ENCODE results near the gene C1orf105. TPM values are rescaled to one million over a fixed set of nuclear protein-coding genes. Genes with fewer than 3 reads are reported as not detected.

Gene C1orf105
- total RNA-seq, 1 donor from 2014 or later, result not detected

DNA sequence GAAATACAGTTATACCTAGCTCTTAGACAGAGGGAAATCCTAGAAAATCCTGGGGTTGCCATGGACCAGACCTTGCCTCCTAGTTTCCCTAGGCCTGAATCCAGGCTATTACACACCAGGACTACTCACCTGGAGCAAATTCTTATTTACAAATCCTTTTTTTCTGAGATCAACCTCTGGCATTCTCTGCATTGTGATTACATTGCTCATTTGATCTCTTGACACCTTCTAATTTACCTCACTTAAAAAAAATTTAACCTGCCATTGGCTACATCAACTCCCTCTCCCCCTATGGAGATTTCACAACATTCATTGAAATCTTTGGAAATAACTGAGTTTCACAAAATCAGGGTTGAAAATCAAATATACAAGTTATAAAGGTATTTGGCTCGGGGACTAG lies 2.9 kb upstream of the C1orf105 start:
- H4K20me1 ChIP-seq (ENCODE audit: low read depth), result no peaks in the 10 kb centered on the region
- H2AFZ ChIP-seq (replicated peaks), result no peak overlapping the region
- H3K9me3 ChIP-seq (ENCODE audit: low read depth), result no peaks in the 10 kb centered on the region
- no peak overlapping the region for H3K4me2 ChIP-seq
- Mint-ChIP-seq H3K36me3 (no peaks in the 10 kb centered on the region), H3K4me3 (no peak overlapping the region), H3K4me1 (no peaks in the 10 kb centered on the region), H3K27ac (no peak overlapping the region), H3K27me3 (ENCODE audit: insufficient read depth, low read depth) (no peaks in the 10 kb centered on the region), H3K9me3 (no peaks in the 10 kb centered on the region)
- no peak overlapping the region for H3K9ac ChIP-seq
- peaks cover 15% of the 10 kb centered on the region for H3K4me1 ChIP-seq
- H3K27ac ChIP-seq, result no peak overlapping the region
- TF ChIP-seq EZH2 (IDR thresholded peaks at IDR 0.05), result no peak
- TF ChIP-seq, protein P1, sequence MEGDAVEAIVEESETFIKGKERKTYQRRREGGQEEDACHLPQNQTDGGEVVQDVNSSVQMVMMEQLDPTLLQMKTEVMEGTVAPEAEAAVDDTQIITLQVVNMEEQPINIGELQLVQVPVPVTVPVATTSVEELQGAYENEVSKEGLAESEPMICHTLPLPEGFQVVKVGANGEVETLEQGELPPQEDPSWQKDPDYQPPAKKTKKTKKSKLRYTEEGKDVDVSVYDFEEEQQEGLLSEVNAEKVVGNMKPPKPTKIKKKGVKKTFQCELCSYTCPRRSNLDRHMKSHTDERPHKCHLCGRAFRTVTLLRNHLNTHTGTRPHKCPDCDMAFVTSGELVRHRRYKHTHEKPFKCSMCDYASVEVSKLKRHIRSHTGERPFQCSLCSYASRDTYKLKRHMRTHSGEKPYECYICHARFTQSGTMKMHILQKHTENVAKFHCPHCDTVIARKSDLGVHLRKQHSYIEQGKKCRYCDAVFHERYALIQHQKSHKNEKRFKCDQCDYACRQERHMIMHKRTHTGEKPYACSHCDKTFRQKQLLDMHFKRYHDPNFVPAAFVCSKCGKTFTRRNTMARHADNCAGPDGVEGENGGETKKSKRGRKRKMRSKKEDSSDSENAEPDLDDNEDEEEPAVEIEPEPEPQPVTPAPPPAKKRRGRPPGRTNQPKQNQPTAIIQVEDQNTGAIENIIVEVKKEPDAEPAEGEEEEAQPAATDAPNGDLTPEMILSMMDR (IDR thresholded peaks at IDR 0.05), result no peak
- no peak for TF ChIP-seq EZH2phosphoT487 (IDR thresholded peaks at IDR 0.05)
- no peaks in the 10 kb centered on the region for H3F3A ChIP-seq (ENCODE audit: low read depth)
- no peaks in the 10 kb centered on the region for H3K79me2 ChIP-seq (ENCODE audit: low read depth)
- no peak for DNase-seq (ENCODE audit: low spot score)
- H3K27me3 ChIP-seq, result no peaks in the 10 kb centered on the region
- no peaks in the 10 kb centered on the region for H3K36me3 ChIP-seq
- no peak overlapping the region for H3K4me3 ChIP-seq

DNA sequence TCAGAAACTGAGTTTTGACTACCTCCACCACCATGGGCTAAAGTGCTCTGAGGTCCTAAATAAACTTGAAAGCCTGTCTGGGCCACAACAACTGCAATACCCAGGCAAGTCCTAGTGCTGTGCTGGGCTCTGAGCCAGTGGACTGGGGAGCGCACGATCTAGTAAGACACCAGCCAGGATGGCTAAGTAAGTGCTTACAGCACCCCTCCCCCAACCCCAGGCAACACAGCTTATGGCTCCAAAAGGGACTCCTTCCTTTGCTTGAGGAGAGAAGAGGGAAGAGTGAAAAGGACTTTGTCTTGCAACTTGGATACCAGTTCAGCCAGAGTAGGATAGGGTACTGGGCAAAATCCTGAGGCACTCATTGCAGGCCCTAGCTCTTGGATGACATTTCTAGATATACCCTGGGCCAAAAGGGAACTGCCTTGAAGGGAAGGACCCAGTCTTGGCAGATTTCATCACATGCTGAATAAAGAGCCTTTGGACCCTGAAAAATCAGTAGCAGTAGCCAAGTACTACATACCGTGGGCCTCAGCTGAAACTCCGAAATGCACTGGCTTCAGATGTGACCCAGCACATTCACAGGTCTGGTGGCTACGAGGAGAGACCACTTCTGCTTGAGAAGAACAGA lies 1.6 kb downstream of the C1orf105 start:
- peaks cover 21% of the 10 kb centered on the region for H3K4me1 ChIP-seq
- H3K4me2 ChIP-seq, result no peak overlapping the region
- peaks cover 5% of the 10 kb centered on the region for H3K79me2 ChIP-seq (ENCODE audit: low read depth)
- no peak overlapping the region for H3K27ac ChIP-seq
- no peaks in the 10 kb centered on the region for H3K27me3 ChIP-seq
- Mint-ChIP-seq H3K9me3 (no peaks in the 10 kb centered on the region), H3K36me3 (no peaks in the 10 kb centered on the region), H3K4me1 (no peaks in the 10 kb centered on the region), H3K27ac (no peak overlapping the region), H3K27me3 (ENCODE audit: insufficient read depth, low read depth) (no peaks in the 10 kb centered on the region), H3K4me3 (no peak overlapping the region)
- no peak overlapping the region for H2AFZ ChIP-seq (replicated peaks)
- H3F3A ChIP-seq (ENCODE audit: low read depth), result no peaks in the 10 kb centered on the region
- no peaks in the 10 kb centered on the region for H4K20me1 ChIP-seq (ENCODE audit: low read depth)
- no peaks in the 10 kb centered on the region for H3K9me3 ChIP-seq (ENCODE audit: low read depth)
- H3K4me3 ChIP-seq, result no peak overlapping the region
- no peak for DNase-seq (ENCODE audit: low spot score)
- no peak overlapping the region for H3K9ac ChIP-seq
- H3K36me3 ChIP-seq, result no peaks in the 10 kb centered on the region
- TF ChIP-seq, protein P1 (IDR thresholded peaks at IDR 0.05), result no peak
- no peak for TF ChIP-seq EZH2 (IDR thresholded peaks at IDR 0.05)

DNA sequence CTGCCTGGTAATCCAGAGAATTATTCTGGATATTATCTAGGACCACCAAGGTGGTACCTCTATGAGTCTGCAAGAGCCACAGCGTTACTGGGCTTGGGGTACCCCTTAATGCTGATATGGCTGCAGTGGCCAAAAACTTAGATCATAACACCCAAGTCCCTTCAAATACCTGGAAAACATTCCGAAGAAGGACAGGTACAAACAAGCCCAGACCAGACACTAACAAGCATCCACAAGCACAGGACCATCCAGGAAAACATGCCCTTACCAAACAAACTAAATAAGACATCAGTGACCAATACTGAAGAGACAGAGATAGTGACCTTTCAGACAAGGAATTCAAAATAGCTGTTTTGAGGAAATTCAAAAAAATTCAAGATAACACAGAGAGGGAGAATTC lies 2.9 kb downstream of the C1orf105 start:
- Histone ChIP-seq H3K4me3 (no peak overlapping the region), H3K79me2 (ENCODE audit: low read depth) (peaks cover 5% of the 10 kb centered on the region), H3K36me3 (no peaks in the 10 kb centered on the region), H3K4me2 (no peak overlapping the region), H4K20me1 (ENCODE audit: low read depth) (no peaks in the 10 kb centered on the region), H3K9me3 (ENCODE audit: low read depth) (no peaks in the 10 kb centered on the region), H3K27ac (no peak overlapping the region), H3K9ac (no peak overlapping the region), H3K4me1 (peaks cover 16% of the 10 kb centered on the region), H2AFZ (replicated peaks) (no peak overlapping the region), H3F3A (ENCODE audit: low read depth) (no peaks in the 10 kb centered on the region), H3K27me3 (no peaks in the 10 kb centered on the region)
- TF ChIP-seq, protein P1 (IDR thresholded peaks at IDR 0.05), result no peak
- TF ChIP-seq EZH2 (IDR thresholded peaks at IDR 0.05) (no peak), EZH2phosphoT487 (IDR thresholded peaks at IDR 0.05) (no peak)
- H3K27me3 Mint-ChIP-seq (ENCODE audit: insufficient read depth, low read depth), result no peaks in the 10 kb centered on the region
- no peaks in the 10 kb centered on the region for H3K4me1 Mint-ChIP-seq
- no peaks in the 10 kb centered on the region for H3K9me3 Mint-ChIP-seq
- H3K27ac Mint-ChIP-seq, result no peak overlapping the region
- H3K4me3 Mint-ChIP-seq, result no peak overlapping the region
- H3K36me3 Mint-ChIP-seq, result no peaks in the 10 kb centered on the region
- no peak for DNase-seq (ENCODE audit: low spot score)

Measured in neural progenitor cell (in vitro differentiated cells).